GM23338 (cell line): ENCODE results near the gene IDH2. TPM values are rescaled to one million over a fixed set of nuclear protein-coding genes. Genes with fewer than 3 reads are reported as not detected.

Experiments
- ATAC-seq: fragments of 200-7000 bp; cut with Tn5 transposase; 3 replicates; pipeline ENCODE4 v1.9.1; 2020
- DNase-seq: peaks from one replicate; pipeline ENCODE4 v3.0.0-alpha.2; 2015; ENCODE audit warnings: low spot score
- H2AFZ ChIP-seq: fragments of 200-600 bp; sonication (generic); 2 replicates; pipeline ENCODE4 v1.8.0; 2016; ENCODE audit warnings: antibody characterized with exemption, mild to moderate bottlenecking, moderate library complexity
- H3F3A ChIP-seq: fragments of 200-600 bp; sonication (generic); replicated peaks from 2 replicates; pipeline ENCODE4 v1.8.0; 2017; ENCODE audit warnings: antibody characterized with exemption, mixed run types, low read depth
- H3K27ac ChIP-seq: fragments of 200-600 bp; sonication (generic); 2 replicates; pipeline ENCODE4 v1.6.1; 2016; ENCODE audit warnings: low read depth
- H3K27me3 ChIP-seq: fragments of 200-600 bp; sonication (generic); 2 replicates; pipeline ENCODE4 v1.8.0; 2016; ENCODE audit warnings: mild to moderate bottlenecking, mixed run types, moderate library complexity; ENCODE audit not compliant: insufficient read depth
- H3K36me3 ChIP-seq: fragments of 200-600 bp; sonication (generic); 2 replicates; pipeline ENCODE4 v1.8.0; 2016; ENCODE audit warnings: mild to moderate bottlenecking; ENCODE audit not compliant: insufficient read depth
- H3K4me1 ChIP-seq: fragments of 200-600 bp; sonication (generic); 2 replicates; pipeline ENCODE4 v1.8.0; 2016; ENCODE audit warnings: mild to moderate bottlenecking, moderate library complexity; ENCODE audit not compliant: insufficient read depth
- H3K4me2 ChIP-seq: fragments of 200-600 bp; sonication (generic); 2 replicates; pipeline ENCODE4 v1.7.1; 2017; ENCODE audit warnings: mixed run types
- H3K4me3 ChIP-seq: fragments of 200-600 bp; sonication (generic); 2 replicates; pipeline ENCODE4 v1.6.1; 2016; ENCODE audit warnings: mixed run types
- H3K79me2 ChIP-seq: fragments of 200-600 bp; sonication (generic); replicated peaks from 2 replicates; pipeline ENCODE4 v1.8.0; 2017; ENCODE audit warnings: mild to moderate bottlenecking; ENCODE audit not compliant: insufficient read depth
- H3K9me2 ChIP-seq: fragments of 200-600 bp; sonication (generic); 2 replicates; pipeline ENCODE4 v1.8.0; 2017; ENCODE audit not compliant: insufficient read depth
- H4K20me1 ChIP-seq: fragments of 200-600 bp; sonication (generic); replicated peaks from 2 replicates; pipeline ENCODE4 v1.8.0; 2017; ENCODE audit warnings: mild to moderate bottlenecking; ENCODE audit not compliant: insufficient read depth
- H3K27ac Mint-ChIP-seq: 2 replicates; pipeline ENCODE4 v1.8.0; 2020; ENCODE audit warnings: inconsistent platforms, mild to moderate bottlenecking, moderate library complexity, mixed read lengths
- H3K27me3 Mint-ChIP-seq: 3 replicates; pipeline ENCODE4 v1.8.0; 2022; ENCODE audit warnings: low read depth, mild to moderate bottlenecking, moderate library complexity, mixed read lengths, inconsistent platforms; ENCODE audit not compliant: insufficient read depth, poor library complexity
- H3K36me3 Mint-ChIP-seq: 3 replicates; pipeline ENCODE4 v1.8.0; 2021; ENCODE audit warnings: low read depth, mild to moderate bottlenecking, inconsistent platforms, moderate library complexity, mixed read lengths
- H3K4me1 Mint-ChIP-seq: 3 replicates; pipeline ENCODE4 v1.8.0; 2020; ENCODE audit warnings: mild to moderate bottlenecking, inconsistent platforms, mixed read lengths
- H3K4me3 Mint-ChIP-seq: 3 replicates; pipeline ENCODE4 v1.8.0; 2021; ENCODE audit warnings: moderate library complexity, mild to moderate bottlenecking, inconsistent platforms, mixed read lengths
- H3K9me3 Mint-ChIP-seq: 3 replicates; pipeline ENCODE4 v1.8.0; 2020; ENCODE audit warnings: moderate library complexity, mild to moderate bottlenecking, inconsistent platforms, mixed read lengths
- CTCF ChIP-seq, 2 experiments: fragments of 200-600 bp in 1 of 2; sonication (generic) in 1 of 2; conservative IDR thresholded peaks; 2 replicates each; pipeline versions ENCODE4 v1.5.1 to v1.6.1; 2016 to 2017; ENCODE audit warnings: antibody characterized with exemption in 2 of 2, low read depth in 2 of 2, mild to moderate bottlenecking in 2 of 2, moderate library complexity in 1 of 2
- ETS1 ChIP-seq: IDR thresholded peaks from 2 replicates; pipeline ENCODE4 v1.6.1; 2016; ENCODE audit warnings: antibody characterized with exemption
- EZH2phosphoT487 ChIP-seq: fragments of 200-600 bp; sonication (generic); IDR thresholded peaks from one replicate; pipeline ENCODE4 v1.8.1; 2018; ENCODE audit warnings: antibody characterized with exemption; ENCODE audit not compliant: unreplicated experiment
- JUNB ChIP-seq: IDR thresholded peaks from one replicate; pipeline ENCODE4 v1.6.1; 2016; ENCODE audit warnings: antibody characterized with exemption; ENCODE audit not compliant: unreplicated experiment
- NANOG ChIP-seq: IDR thresholded peaks from 2 replicates; pipeline ENCODE4 v1.6.1; 2016; ENCODE audit warnings: antibody characterized with exemption, borderline replicate concordance
- POLR2AphosphoS5 ChIP-seq: IDR thresholded peaks from 2 replicates; pipeline ENCODE4 v1.6.1; 2016; ENCODE audit warnings: antibody characterized with exemption, low read depth
- REST ChIP-seq: IDR thresholded peaks from one replicate; pipeline ENCODE4 v1.6.1; 2018; ENCODE audit warnings: antibody characterized with exemption; ENCODE audit not compliant: unreplicated experiment
- STAT1 ChIP-seq: IDR thresholded peaks from one replicate; pipeline ENCODE4 v1.6.1; 2016; ENCODE audit warnings: antibody characterized with exemption; ENCODE audit not compliant: unreplicated experiment
- ZNF114 ChIP-seq: fragments of 250-450 bp; sonication (Bioruptor Pico); IDR thresholded peaks from 2 replicates; pipeline ENCODE4 v1.5.0; 2020; ENCODE audit warnings: mild to moderate bottlenecking, moderate library complexity
- ZNF331 ChIP-seq: fragments of 250-450 bp; sonication (Bioruptor Pico); IDR thresholded peaks from 2 replicates; pipeline ENCODE4 v1.5.0; 2020; ENCODE audit warnings: low read depth, mild to moderate bottlenecking, moderate library complexity
- polyA plus RNA-seq: library from polyadenylated mRNA; unstranded; fragments of >200 nt; fragmentation: Nextera tagmentation; extraction: Ambion mirVana; gene quantifications from 2 replicates; pipeline ENCODE4 v1.2.1, GENCODE V29; 2016
- total RNA-seq: library from RNA; depleted of rRNA; stranded (reverse); fragments of >200 nt; shearing (Covaris generic); gene quantifications from 2 replicates; pipeline ENCODE4 v1.2.3, GENCODE V29; 2014

Gene IDH2
- total and polyA plus RNA-seq, 2 experiments from 2014 or later, result 54.9 to 64.0 TPM

GRCh38 chr15:90044191-90044590 lies 58.1 kb downstream of the IDH2 start (continued):
- TF ChIP-seq REST (no peak), STAT1 (no peak), JUNB (no peak)

- Mint-ChIP-seq H3K36me3 (no peaks in the 10 kb centered on the region; the same call in 2 of the 3 replicates), H3K4me1 (peaks cover 31% of the 10 kb centered on the region), H3K9me3 (no peaks in the 10 kb centered on the region), H3K27ac (peak overlapping the region; percentile 56; the same call in 1 of the 2 replicates), H3K27me3 (peaks cover 2% of the 10 kb centered on the region), H3K4me3 (no peak overlapping the region; the same call in 2 of the 3 replicates)
- Histone ChIP-seq H3K4me3 (no peak overlapping the region), H3F3A (no peaks in the 10 kb centered on the region), H3K4me1 (no peaks in the 10 kb centered on the region; the same call in 1 of the 2 replicates), H3K9me2 (no peaks in the 10 kb centered on the region), H3K36me3 (no peaks in the 10 kb centered on the region), H4K20me1 (no peaks in the 10 kb centered on the region), H3K4me2 (no peak overlapping the region), H2AFZ (no peak overlapping the region), H3K27me3 (no peaks in the 10 kb centered on the region), H3K27ac (no peak overlapping the region), H3K79me2 (peaks cover 3% of the 10 kb centered on the region; the same call in 1 of the 2 replicates)
- peak; percentile 44 for ATAC-seq
- peak; percentile 27 for DNase-seq
- TF ChIP-seq EZH2phosphoT487 (no peak), POLR2AphosphoS5 (no peak), STAT1 (no peak), JUNB (no peak), ETS1 (no peak), ZNF331 (no peak), REST (no peak), NANOG (no peak), CTCF (conservative IDR thresholded peaks at IDR 0.05; ENCODE audit: low read depth in 2 of 2) (no peak), ZNF114 (CRISPR knock-in tag) (no peak)
Observed at GRCh38 chr15:90043530-90044010, 58.7 kb downstream of the IDH2 start.
